H1 (cell line): ENCODE data around the gene KBTBD12. TPM values are rescaled to one million over a fixed set of nuclear protein-coding genes. Genes with fewer than 3 reads are reported as not detected.

Experiments
- CTCF ChIA-PET: fragments of 300-600 bp; sonication (Branson Sonifier 250); formaldehyde crosslinking; loops from one replicate; lab custom pipeline; 2021; ENCODE audit not compliant: partially characterized antibody; lab: Charles Lee
- POLR2A ChIA-PET: fragments of 300-600 bp; sonication (Branson Sonifier 250); formaldehyde crosslinking; loops from one replicate; lab custom pipeline; 2021; ENCODE audit warnings: inconsistent platforms; ENCODE audit not compliant: partially characterized antibody; lab: Charles Lee
- DNase-seq, 2 experiments: peaks; one replicate each; pipeline versions ENCODE4 v3.0.0 to v3.0.0-alpha.2; 2010 to 2022; ENCODE audit warnings: low spot score in 2 of 2, low read depth in 1 of 2, mixed read lengths in 1 of 2
- FAIRE-seq: peaks from 2 replicates; lab custom pipeline; 2011; peaks lifted over from hg19 to GRCh38; lab: Jason Lieb, UNC
- H2AFZ ChIP-seq: 2 replicates; pipeline ENCODE4 v1.8.1; 2012; ENCODE audit warnings: low read length, inconsistent platforms
- H2AK5ac ChIP-seq: 2 replicates; pipeline ENCODE4 v1.6.1; 2013; ENCODE audit warnings: low read depth, low read length
- H2BK120ac ChIP-seq: replicated peaks from 2 replicates; pipeline ENCODE3; 2013; ENCODE audit warnings: low read depth, low read length, inconsistent platforms
- H2BK12ac ChIP-seq: 2 replicates; pipeline ENCODE4 v1.6.1; 2013; ENCODE audit warnings: low read depth, low read length
- H2BK15ac ChIP-seq: 2 replicates; pipeline ENCODE4 v1.6.1; 2013; ENCODE audit warnings: low read length
- H2BK20ac ChIP-seq: 2 replicates; pipeline ENCODE4 v1.6.1; 2013; ENCODE audit warnings: low read length
- H2BK5ac ChIP-seq: 2 replicates; pipeline ENCODE4 v1.6.1; 2013; ENCODE audit warnings: low read depth, low read length
- H3K14ac ChIP-seq: 2 replicates; pipeline ENCODE4 v1.6.1; 2013; ENCODE audit warnings: inconsistent platforms; ENCODE audit not compliant: insufficient read length
- H3K18ac ChIP-seq: 2 replicates; pipeline ENCODE4 v1.6.1; 2013; ENCODE audit warnings: low read length; ENCODE audit errors: extremely low read depth
- H3K23ac ChIP-seq: 2 replicates; pipeline ENCODE4 v1.6.1; 2013; ENCODE audit warnings: inconsistent platforms; ENCODE audit not compliant: insufficient read length
- H3K23me2 ChIP-seq: 2 replicates; pipeline ENCODE4 v1.6.1; 2013; ENCODE audit warnings: low read depth, low read length
- H3K27ac ChIP-seq: 2 replicates; pipeline ENCODE4 v1.6.1; 2011; ENCODE audit warnings: low read depth, low read length, inconsistent platforms
- H3K27me3 ChIP-seq, 4 experiments: replicated peaks in 1 of 4; 1 replicate in 1 of 4; 2 replicates in 3 of 4; pipeline versions ENCODE4 v1.6.1 to v1.8.1; 2011 to 2013; ENCODE audit warnings: low read length in 3 of 4, mild to moderate bottlenecking in 3 of 4, inconsistent platforms in 2 of 4, mixed read lengths in 2 of 4, moderate library complexity in 1 of 4; ENCODE audit not compliant: control insufficient read depth in 3 of 4, insufficient read depth in 3 of 4; ENCODE audit errors: extremely low read depth in 1 of 4
- H3K36me3 ChIP-seq, 4 experiments: 2 replicates each; pipeline versions ENCODE4 v1.6.1 to v1.8.1; 2011 to 2013; ENCODE audit warnings: mild to moderate bottlenecking in 4 of 4, low read length in 3 of 4, moderate library complexity in 2 of 4, control low read depth in 1 of 4, inconsistent platforms in 1 of 4; ENCODE audit not compliant: insufficient read depth in 4 of 4, control insufficient read depth in 2 of 4
- H3K4ac ChIP-seq: replicated peaks from 2 replicates; pipeline ENCODE3; 2013; ENCODE audit warnings: low read length, low read depth, mixed read lengths, inconsistent platforms; ENCODE audit not compliant: insufficient read length
- H3K4me1 ChIP-seq, 4 experiments: replicated peaks in 1 of 4; 1 replicate in 1 of 4; 2 replicates in 3 of 4; pipeline versions ENCODE4 v1.6.1 to v1.8.1; 2011 to 2013; ENCODE audit warnings: low read length in 3 of 4, inconsistent platforms in 2 of 4, mixed read lengths in 1 of 4; ENCODE audit not compliant: insufficient read depth in 4 of 4, control insufficient read depth in 3 of 4
- H3K4me2 ChIP-seq, 2 experiments: 2 replicates each; pipeline versions ENCODE4 v1.6.1 to v1.8.1; 2011 to 2013; ENCODE audit warnings: low read depth in 2 of 2, low read length in 2 of 2, control low read depth in 1 of 2, inconsistent platforms in 1 of 2, mild to moderate bottlenecking in 1 of 2; ENCODE audit not compliant: insufficient read depth in 1 of 2
- H3K4me3 ChIP-seq, 4 experiments: fragments of 200-600, 300-600 bp in 1 of 4; sonication (generic), shearing (Covaris generic), sonication (Bioruptor Twin) in 1 of 4; 2 replicates each; pipeline versions ENCODE4 v1.5.1 to v1.8.1; 2011 to 2016; ENCODE audit warnings: low read length in 4 of 4, low read depth in 3 of 4, control low read depth in 2 of 4, inconsistent platforms in 2 of 4, mild to moderate bottlenecking in 2 of 4, mixed read lengths in 1 of 4, moderate library complexity in 1 of 4; ENCODE audit not compliant: insufficient read depth in 2 of 4; ENCODE audit errors: extremely low read depth in 1 of 4
- H3K56ac ChIP-seq: replicated peaks from 2 replicates; pipeline ENCODE3; 2013; ENCODE audit warnings: low read depth, mild to moderate bottlenecking, mixed read lengths, low read length, inconsistent platforms; ENCODE audit not compliant: insufficient read length
- H3K79me1 ChIP-seq: 2 replicates; pipeline ENCODE4 v1.6.1; 2013; ENCODE audit warnings: low read depth, low read length, control low read depth
- H3K79me2 ChIP-seq, 2 experiments: 2 replicates each; pipeline versions ENCODE4 v1.6.1 to v1.8.1; 2012 to 2013; ENCODE audit warnings: low read length in 2 of 2, mild to moderate bottlenecking in 2 of 2, inconsistent platforms in 1 of 2; ENCODE audit not compliant: insufficient read depth in 2 of 2, control insufficient read depth in 1 of 2
- H3K9ac ChIP-seq, 4 experiments: replicated peaks in 1 of 4; 1 replicate in 1 of 4; 2 replicates in 3 of 4; pipeline versions ENCODE4 v1.6.1 to v1.8.1; 2011 to 2013; ENCODE audit warnings: low read depth in 3 of 4, low read length in 3 of 4, control low read depth in 2 of 4, mild to moderate bottlenecking in 2 of 4, moderate library complexity in 2 of 4, inconsistent platforms in 1 of 4; ENCODE audit errors: extremely low read depth in 1 of 4
- H3K9me3 ChIP-seq, 2 experiments: 2 replicates each; pipeline versions ENCODE4 v1.6.1 to v1.8.1; 2012 to 2013; ENCODE audit warnings: mild to moderate bottlenecking in 2 of 2, moderate library complexity in 2 of 2, control low read depth in 1 of 2, inconsistent platforms in 1 of 2, low read depth in 1 of 2, low read length in 1 of 2, mixed read lengths in 1 of 2; ENCODE audit not compliant: insufficient read depth in 2 of 2
- H4K20me1 ChIP-seq, 2 experiments: replicated peaks in 1 of 2; 2 replicates each; pipeline versions ENCODE3 to v1.8.1; 2011 to 2013; ENCODE audit warnings: inconsistent platforms in 2 of 2, low read length in 2 of 2, mild to moderate bottlenecking in 1 of 2; ENCODE audit not compliant: insufficient read depth in 2 of 2, control insufficient read depth in 1 of 2
- H4K5ac ChIP-seq: 2 replicates; pipeline ENCODE4 v1.6.1; 2013; ENCODE audit warnings: low read length, low read depth, mixed read lengths, inconsistent platforms; ENCODE audit not compliant: insufficient read length
- H4K8ac ChIP-seq: 2 replicates; pipeline ENCODE4 v1.8.0; 2013; ENCODE audit warnings: mild to moderate bottlenecking, moderate library complexity, low read length, inconsistent platforms; ENCODE audit not compliant: insufficient read depth; ENCODE audit errors: extremely low read depth
- H4K91ac ChIP-seq: replicated peaks from 2 replicates; pipeline ENCODE3; 2013; ENCODE audit warnings: low read length, mixed read lengths, inconsistent platforms; ENCODE audit not compliant: insufficient read length
- CHD1 ChIP-seq: IDR thresholded peaks from 2 replicates; pipeline ENCODE4 v1.6.1; 2012; ENCODE audit warnings: low read depth, low read length, improper control_type of control experiment
- CREB1 ChIP-seq: IDR thresholded peaks from 2 replicates; pipeline ENCODE4 v1.6.1; 2012; ENCODE audit warnings: inconsistent platforms
- CTBP2 ChIP-seq: IDR thresholded peaks from 2 replicates; pipeline ENCODE4 v1.7.0; 2011; ENCODE audit warnings: borderline replicate concordance, mild to moderate bottlenecking, moderate library complexity, mixed read lengths, low read length; ENCODE audit not compliant: insufficient read depth, insufficient read length
- CTCF ChIP-seq, 3 experiments: IDR thresholded peaks; 1 replicate in 2 of 3; 2 replicates in 1 of 3; pipeline versions ENCODE4 v1.5.1 to v1.6.1; 2011; ENCODE audit warnings: low read length in 3 of 3, mild to moderate bottlenecking in 3 of 3, inconsistent platforms in 2 of 3, low read depth in 1 of 3, moderate library complexity in 1 of 3; ENCODE audit not compliant: insufficient read depth in 1 of 3; ENCODE audit errors: control extremely low read depth in 1 of 3
- EZH2 ChIP-seq: fragments of 200-600 bp; sonication (generic); IDR thresholded peaks from 2 replicates; pipeline ENCODE4 v1.7.1; 2012; ENCODE audit warnings: low read depth, mild to moderate bottlenecking, moderate library complexity, low read length, inconsistent platforms; ENCODE audit not compliant: severe bottlenecking
- FOSL1 ChIP-seq: IDR thresholded peaks from 2 replicates; pipeline ENCODE4 v1.6.1; 2011; ENCODE audit warnings: mild to moderate bottlenecking, low read depth, low read length, moderate library complexity; ENCODE audit not compliant: insufficient read depth
- KDM4A ChIP-seq: IDR thresholded peaks from one replicate; pipeline ENCODE4 v1.7.1; 2012; ENCODE audit warnings: low read depth, mild to moderate bottlenecking, moderate library complexity, low read length, inconsistent platforms; ENCODE audit not compliant: severe bottlenecking
- MAFK ChIP-seq: IDR thresholded peaks from 2 replicates; pipeline ENCODE4 v1.6.1; 2012; ENCODE audit warnings: low read depth, mild to moderate bottlenecking, improper control_type of control experiment, low read length
- POLR2A ChIP-seq, 2 experiments: IDR thresholded peaks; 1 replicate in 1 of 2; 2 replicates in 1 of 2; pipeline ENCODE4 v1.6.1; 2011; ENCODE audit warnings: low read depth in 2 of 2, low read length in 2 of 2, mild to moderate bottlenecking in 2 of 2; ENCODE audit errors: control extremely low read depth in 1 of 2
- RXRA ChIP-seq: IDR thresholded peaks from 2 replicates; pipeline ENCODE4 v1.6.1; 2011; ENCODE audit warnings: low read depth, mild to moderate bottlenecking, low read length, moderate library complexity; ENCODE audit not compliant: insufficient read depth
- SP2 ChIP-seq: IDR thresholded peaks from 2 replicates; pipeline ENCODE4 v1.6.1; 2012; ENCODE audit warnings: mild to moderate bottlenecking, low read length, inconsistent platforms
- SRF ChIP-seq: IDR thresholded peaks from 2 replicates; pipeline ENCODE4 v1.6.1; 2011; ENCODE audit warnings: mild to moderate bottlenecking, low read depth, low read length, moderate library complexity
- SUZ12 ChIP-seq: fragments of 200-600 bp; sonication (generic); IDR thresholded peaks from 2 replicates; pipeline ENCODE4 v1.6.1; 2012; ENCODE audit warnings: mild to moderate bottlenecking, inconsistent platforms, low read length, moderate library complexity, mixed read lengths
- polyA plus RNA-seq, 7 experiments: library from polyadenylated mRNA; depleted of rRNA in 3 of 7; stranded (reverse) in 5 of 7; unstranded in 2 of 7; fragments of >200 nt in 5 of 7; fragments of 200-250 nt in 2 of 7; gene quantifications; 1 replicate in 5 of 7; 2 replicates in 1 of 7; 4 replicates in 1 of 7; pipeline versions ENCODE4 v1.2.1 to v1.2.3, GENCODE V29; 2011 to 2013; ENCODE audit warnings: missing spikeins in 2 of 7, mixed read lengths in 2 of 7
- total RNA-seq: library from RNA; stranded (reverse); fragmentation: NEBNext Ultra II Directional; extraction: Animal tissue kit (Norgen Biotek cat#: 25700); gene quantifications from 2 replicates; pipeline ENCODE4 v1.2.1, GENCODE V29; 2021

Gene KBTBD12
- total and polyA plus RNA-seq, 2 of the 8 experiments (the other 6 are each of a cell fraction or from before 2014, with no cell fraction given): 0.33 to 0.63 TPM

GRCh38 chr3:127994011-127994410 is 79.0 kb downstream of the KBTBD12 start:
- no peak overlapping the region for H3K23ac ChIP-seq
- no peak overlapping the region for H3K27ac ChIP-seq
- no peak overlapping the region for H4K8ac ChIP-seq
- no peak overlapping the region for H2BK5ac ChIP-seq
- ChIA-PET POLR2A (no interaction called here), CTCF (interaction anchor here (0.9 to 1.3 kb wide), 2 partner anchors 18 to 81 kb away, joined by 3 read pairs; no protein-coding TSS in a partner anchor)
- no peak overlapping the region for H4K5ac ChIP-seq
- H3K79me2 ChIP-seq: no peaks in the 10 kb centered on the region
- no peak overlapping the region for H3K9ac ChIP-seq
- no peak overlapping the region for H2BK15ac ChIP-seq
- no peaks in the 10 kb centered on the region for H3K23me2 ChIP-seq
- H3K56ac ChIP-seq: no peak overlapping the region
- H2BK12ac ChIP-seq: no peak overlapping the region
- no peak overlapping the region for H3K4ac ChIP-seq
- H3K14ac ChIP-seq: no peak overlapping the region
- H2AFZ ChIP-seq: no peak overlapping the region
- H3K18ac ChIP-seq: no peak overlapping the region
- TF ChIP-seq POLR2A (IDR thresholded peaks at IDR 0.05; ENCODE audit: control extremely low read depth in 1 of 2, low read depth in 2 of 2, low read length in 2 of 2) (no peak), KDM4A (no peak), SRF (no peak), MAFK (no peak), CTCF (IDR thresholded peaks at IDR 0.05; ENCODE audit: control extremely low read depth in 1 of 3, insufficient read depth in 1 of 3, low read depth in 1 of 3, low read length in 3 of 3) (no peak), FOSL1 (no peak), SP2 (no peak), SUZ12 (no peak), CHD1 (no peak), EZH2 (no peak), CREB1 (no peak), CTBP2 (no peak), RXRA (no peak)
- TF ChIP-seq, all 59 proteins: peak for 0
- Histone ChIP-seq H3K36me3 (no peaks in the 10 kb centered on the region), H4K20me1 (peaks cover 0 to 4% of the 10 kb centered on the region in 2 experiments), H3K27me3 (peaks cover 0 to 13% (median 8%) of the 10 kb centered on the region in 4 experiments; a peak in 6 of 7 replicates), H2AK5ac (no peak overlapping the region), H2BK120ac (no peak overlapping the region), H3K79me1 (no peaks in the 10 kb centered on the region), H2BK20ac (no peak overlapping the region), H3K4me1 (peaks cover 0 to 3% (median 0%) of the 10 kb centered on the region in 4 experiments; a peak in 2 of 7 replicates), H3K4me3 (no peak overlapping the region), H3K4me2 (no peak overlapping the region), H3K9me3 (no peaks in the 10 kb centered on the region), H4K91ac (no peak overlapping the region)
- no peak for FAIRE-seq
- DNase-seq: no peak
